Glomerular visceral epithelial cell (primary cell): ENCODE results near the gene NCK2.
"Not testable (repeated sequence)": the region's sequence is repeated elsewhere in the genome, so short reads cannot be mapped to it uniquely, and the experiment has no call there.

Experiments
- DNase-seq: peaks from one replicate; pipeline ENCODE4 v3.0.0-alpha.2; 2016; ENCODE audit errors: extremely low spot score

NCK2 gene

GRCh38 chr2:105754994-105755393 is 10.3 kb downstream of the NCK2 start:
- no peak for DNase-seq

GRCh38 chr2:105755895-105756294 is 11.2 kb downstream of the NCK2 start:
- no peak for DNase-seq

GRCh38 chr2:105756435-105756834 is 11.7 kb downstream of the NCK2 start:
- DNase-seq = no peak

- not testable (repeated sequence) for DNase-seq
Observed at GRCh38 chr2:105756865-105757264, 12.2 kb downstream of the NCK2 start.

- no peak for DNase-seq
Observed at GRCh38 chr2:105757433-105757832, 12.7 kb downstream of the NCK2 start.

- no peak for DNase-seq
Observed at GRCh38 chr2:105760191-105760590, 15.5 kb downstream of the NCK2 start.

- DNase-seq = no peak
Observed at GRCh38 chr2:105760639-105761337, 16.1 kb downstream of the NCK2 start.

- peak; percentile 21 for DNase-seq
Observed at GRCh38 chr2:105761931-105762515, 17.3 kb downstream of the NCK2 start.

- no peak for DNase-seq
Observed at GRCh38 chr2:105763076-105763475, 18.4 kb downstream of the NCK2 start.

- DNase-seq = no peak
Observed at GRCh38 chr2:105764059-105764458, 19.3 kb downstream of the NCK2 start.

GRCh38 chr2:105765415-105766299 is 20.9 kb downstream of the NCK2 start:
- no peak for DNase-seq

- no peak for DNase-seq
Observed at GRCh38 chr2:105766300-105766866, 21.7 kb downstream of the NCK2 start.

GRCh38 chr2:105768176-105768575 is 23.5 kb downstream of the NCK2 start:
- DNase-seq = no peak

- DNase-seq = peak; percentile 78
Observed at GRCh38 chr2:105768961-105769452, 24.3 kb downstream of the NCK2 start.

- peak; percentile 77 for DNase-seq
Observed at GRCh38 chr2:105769504-105769903, 24.8 kb downstream of the NCK2 start.

GRCh38 chr2:105770149-105770548 is 25.4 kb downstream of the NCK2 start:
- no peak for DNase-seq

- not testable (repeated sequence) for DNase-seq
Observed at GRCh38 chr2:105771291-105771690, 26.6 kb downstream of the NCK2 start.

- DNase-seq = no peak
Observed at GRCh38 chr2:105771836-105772235, 27.1 kb downstream of the NCK2 start.

GRCh38 chr2:105772362-105772761 is 27.6 kb downstream of the NCK2 start:
- DNase-seq = no peak

- no peak for DNase-seq
Observed at GRCh38 chr2:105773568-105773967, 28.9 kb downstream of the NCK2 start.

GRCh38 chr2:105774781-105775337 is 30.1 kb downstream of the NCK2 start:
- no peak for DNase-seq
